DND-41 (cell line): ENCODE data around the gene ADAMTSL5.

Experiments
- ATAC-seq: fragments of 200-7000 bp; cut with Tn5 transposase; 3 replicates; pipeline ENCODE4 v1.9.1; 2021; ENCODE audit warnings: low read depth; ENCODE audit not compliant: insufficient read depth
- DNase-seq: peaks from one replicate; pipeline ENCODE4 v3.0.0-alpha.2; 2020
- H2AFZ ChIP-seq: 2 replicates; pipeline ENCODE4 v1.6.0; 2012; ENCODE audit warnings: low read depth, low read length
- H3K27ac ChIP-seq: 2 replicates; pipeline ENCODE4 v1.5.1; 2012; ENCODE audit warnings: low read length, inconsistent platforms
- H3K27me3 ChIP-seq: fragments of 200-600 bp; sonication (generic); 2 replicates; pipeline ENCODE4 v1.6.0; 2012; ENCODE audit warnings: low read length, mild to moderate bottlenecking, inconsistent platforms; ENCODE audit not compliant: insufficient read depth, poor library complexity
- H3K36me3 ChIP-seq: 2 replicates; pipeline ENCODE4 v1.5.1; 2012; ENCODE audit warnings: low read length, inconsistent platforms; ENCODE audit not compliant: insufficient read depth
- H3K4me1 ChIP-seq: 2 replicates; pipeline ENCODE4 v1.5.1; 2012; ENCODE audit warnings: mild to moderate bottlenecking, low read length; ENCODE audit not compliant: insufficient read depth
- H3K4me2 ChIP-seq: 2 replicates; pipeline ENCODE4 v1.6.0; 2012; ENCODE audit warnings: mild to moderate bottlenecking, moderate library complexity, low read length, inconsistent platforms; ENCODE audit not compliant: insufficient read depth
- H3K4me3 ChIP-seq, 2 experiments: fragments of 200-600 bp in 1 of 2; shearing (Covaris generic) in 1 of 2; 2 replicates each; pipeline ENCODE4 v1.5.1; 2012 to 2016; ENCODE audit warnings: inconsistent platforms in 2 of 2, low read length in 2 of 2, mild to moderate bottlenecking in 2 of 2, low read depth in 1 of 2, moderate library complexity in 1 of 2
- H3K79me2 ChIP-seq: 2 replicates; pipeline ENCODE4 v1.6.0; 2012; ENCODE audit warnings: low read length, inconsistent platforms; ENCODE audit not compliant: insufficient read depth
- H3K9ac ChIP-seq: 2 replicates; pipeline ENCODE4 v1.6.0; 2012; ENCODE audit warnings: low read depth, mild to moderate bottlenecking, inconsistent platforms, low read length, moderate library complexity
- H3K9me3 ChIP-seq: 2 replicates; pipeline ENCODE4 v1.5.1; 2012; ENCODE audit warnings: low read length, moderate library complexity, mild to moderate bottlenecking, inconsistent platforms; ENCODE audit not compliant: insufficient read depth, severe bottlenecking
- H4K20me1 ChIP-seq: 2 replicates; pipeline ENCODE4 v1.6.0; 2012; ENCODE audit warnings: low read length; ENCODE audit not compliant: insufficient read depth
- EZH2 ChIP-seq: IDR thresholded peaks from 3 replicates; pipeline ENCODE4 v1.6.1; 2012; ENCODE audit warnings: borderline replicate concordance, low read depth, mild to moderate bottlenecking, moderate library complexity, low read length, inconsistent platforms; ENCODE audit not compliant: severe bottlenecking
- TF ChIP-seq, protein P1 (sequence below): IDR thresholded peaks from 2 replicates; pipeline ENCODE4 v1.5.1; 2012; ENCODE audit warnings: borderline replicate concordance, low read length, moderate library complexity, mild to moderate bottlenecking; ENCODE audit not compliant: poor library complexity, severe bottlenecking; ENCODE audit errors: extremely low read depth

The ADAMTSL5 gene

GRCh38 chr19:1466018-1466460, 46.8 kb downstream of the ADAMTSL5 start:
- Histone ChIP-seq H3K9me3 (no peaks in the 10 kb centered on the region), H3K27me3 (no peaks in the 10 kb centered on the region)

GRCh38 chr19:1465191-1466016, 47.4 kb downstream of the ADAMTSL5 start:
- Histone ChIP-seq H3K27me3 (no peaks in the 10 kb centered on the region), H3K9ac (no peak overlapping the region), H3K9me3 (no peaks in the 10 kb centered on the region), H3K79me2 (no peaks in the 10 kb centered on the region), H3K4me3 (no peak overlapping the region), H3K36me3 (peaks cover 8% of the 10 kb centered on the region), H4K20me1 (peaks cover 28% of the 10 kb centered on the region), H3K4me1 (peaks cover 4% of the 10 kb centered on the region), H3K27ac (no peak overlapping the region), H3K4me2 (no peak overlapping the region), H2AFZ (no peak overlapping the region)
- ATAC-seq (no peak), DNase-seq (no peak)
- TF ChIP-seq, protein P1, sequence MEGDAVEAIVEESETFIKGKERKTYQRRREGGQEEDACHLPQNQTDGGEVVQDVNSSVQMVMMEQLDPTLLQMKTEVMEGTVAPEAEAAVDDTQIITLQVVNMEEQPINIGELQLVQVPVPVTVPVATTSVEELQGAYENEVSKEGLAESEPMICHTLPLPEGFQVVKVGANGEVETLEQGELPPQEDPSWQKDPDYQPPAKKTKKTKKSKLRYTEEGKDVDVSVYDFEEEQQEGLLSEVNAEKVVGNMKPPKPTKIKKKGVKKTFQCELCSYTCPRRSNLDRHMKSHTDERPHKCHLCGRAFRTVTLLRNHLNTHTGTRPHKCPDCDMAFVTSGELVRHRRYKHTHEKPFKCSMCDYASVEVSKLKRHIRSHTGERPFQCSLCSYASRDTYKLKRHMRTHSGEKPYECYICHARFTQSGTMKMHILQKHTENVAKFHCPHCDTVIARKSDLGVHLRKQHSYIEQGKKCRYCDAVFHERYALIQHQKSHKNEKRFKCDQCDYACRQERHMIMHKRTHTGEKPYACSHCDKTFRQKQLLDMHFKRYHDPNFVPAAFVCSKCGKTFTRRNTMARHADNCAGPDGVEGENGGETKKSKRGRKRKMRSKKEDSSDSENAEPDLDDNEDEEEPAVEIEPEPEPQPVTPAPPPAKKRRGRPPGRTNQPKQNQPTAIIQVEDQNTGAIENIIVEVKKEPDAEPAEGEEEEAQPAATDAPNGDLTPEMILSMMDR = peak; percentile 15
- TF ChIP-seq EZH2 = no peak

More at GRCh38 chr19:1466018-1466460, 46.8 kb downstream of the ADAMTSL5 start:
- no peak for TF ChIP-seq EZH2
- TF ChIP-seq, protein P1 = no peak
- peaks cover 10% of the 10 kb centered on the region for H3K4me1 ChIP-seq
- H3K4me2 ChIP-seq = no peak overlapping the region
- peaks cover 2% of the 10 kb centered on the region for H3K36me3 ChIP-seq
- no peaks in the 10 kb centered on the region for H3K79me2 ChIP-seq
- no peak overlapping the region for H3K9ac ChIP-seq
- no peak for DNase-seq
- H3K27ac ChIP-seq = no peak overlapping the region
- no peak for ATAC-seq
- H3K4me3 ChIP-seq = no peak overlapping the region
- H4K20me1 ChIP-seq = peaks cover 33% of the 10 kb centered on the region
- no peak overlapping the region for H2AFZ ChIP-seq

DNA sequence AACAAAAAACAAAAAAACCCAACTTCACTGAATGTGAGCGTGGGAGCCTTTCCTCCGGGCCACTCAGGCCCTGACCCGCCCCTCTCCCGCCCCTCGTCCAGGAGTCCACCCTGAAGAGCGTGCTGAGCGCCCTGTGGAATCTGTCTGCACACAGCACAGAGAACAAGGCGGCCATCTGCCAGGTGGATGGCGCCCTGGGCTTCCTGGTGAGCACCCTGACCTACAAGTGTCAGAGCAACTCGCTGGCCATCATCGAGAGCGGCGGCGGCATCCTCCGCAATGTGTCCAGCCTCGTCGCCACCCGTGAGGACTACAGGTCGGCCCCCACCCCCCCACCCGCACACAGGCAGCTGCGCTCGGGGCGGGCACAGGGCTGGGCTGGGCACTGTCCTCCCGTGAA, 51.0 kb downstream of the ADAMTSL5 start:
- Histone ChIP-seq H3K9me3 (no peaks in the 10 kb centered on the region), H4K20me1 (peaks cover 27% of the 10 kb centered on the region), H3K4me1 (no peaks in the 10 kb centered on the region), H3K9ac (no peak overlapping the region), H2AFZ (no peak overlapping the region), H3K27ac (no peak overlapping the region), H3K36me3 (peaks cover 13% of the 10 kb centered on the region), H3K4me3 (no peak overlapping the region), H3K27me3 (no peaks in the 10 kb centered on the region), H3K79me2 (no peaks in the 10 kb centered on the region), H3K4me2 (no peak overlapping the region)
- ATAC-seq = no peak
- DNase-seq = no peak
- TF ChIP-seq EZH2 = no peak
- TF ChIP-seq, protein P1 = no peak
